IMR-90 (cell line): Measurements from ENCODE around the gene C5orf58. TPM values are rescaled to one million over a fixed set of nuclear protein-coding genes. Genes with fewer than 3 reads are reported as not detected.

Source experiments
- ATAC-seq: fragments of 200-7000 bp; cut with Tn5 transposase; 2 replicates; pipeline ENCODE4 v1.9.1; 2020; ENCODE audit warnings: low read depth, mild to moderate bottlenecking, moderate library complexity
- BruUV-seq: library from RNA; stranded (reverse); fragments of 400-500 nt; replicated peaks from 2 replicates; lab custom pipeline; 2021; lab: Mats Ljungman, UMichigan
- CTCF ChIA-PET: fragments of 300-600 bp; formaldehyde crosslinking; extraction: SDS; loops from one replicate; lab custom pipeline; 2021; ENCODE audit warnings: antibody characterized with exemption; lab: Yijun Ruan, JAX
- POLR2A ChIA-PET: fragments of 300-600 bp; sonication (Branson Sonifier 250); formaldehyde crosslinking; loops from one replicate; lab custom pipeline; 2022; ENCODE audit warnings: antibody characterized with exemption; ENCODE audit not compliant: unreplicated experiment; lab: Charles Lee
- DNase-seq: peaks from one replicate; pipeline ENCODE4 v3.0.0; 2013
- H2AFZ ChIP-seq: replicated peaks from 2 replicates; pipeline ENCODE3; 2013; ENCODE audit warnings: low read length, mild to moderate bottlenecking; ENCODE audit not compliant: poor library complexity
- H2AK5ac ChIP-seq: 2 replicates; pipeline ENCODE4 v1.6.1; 2013; ENCODE audit warnings: low read depth, low read length, inconsistent platforms
- H2AK9ac ChIP-seq: replicated peaks from 2 replicates; pipeline ENCODE3; 2013; ENCODE audit warnings: mild to moderate bottlenecking, low read depth, low read length, moderate library complexity; ENCODE audit not compliant: poor library complexity
- H2BK120ac ChIP-seq: 2 replicates; pipeline ENCODE4 v1.6.1; 2013; ENCODE audit warnings: low read depth, low read length, inconsistent platforms
- H2BK15ac ChIP-seq: 3 replicates; pipeline ENCODE4 v1.6.1; 2013; ENCODE audit warnings: low read depth, low read length, inconsistent platforms
- H2BK20ac ChIP-seq: 2 replicates; pipeline ENCODE4 v1.6.1; 2013; ENCODE audit warnings: low read depth, mild to moderate bottlenecking, inconsistent platforms, low read length, moderate library complexity
- H2BK5ac ChIP-seq: 2 replicates; pipeline ENCODE4 v1.6.1; 2013; ENCODE audit warnings: mild to moderate bottlenecking, low read depth, low read length, inconsistent platforms; ENCODE audit not compliant: poor library complexity, severe bottlenecking
- H3K14ac ChIP-seq: replicated peaks from 2 replicates; pipeline ENCODE4 v1.6.1; 2013; ENCODE audit warnings: low read depth, low read length, inconsistent platforms
- H3K18ac ChIP-seq: 2 replicates; pipeline ENCODE4 v1.6.1; 2013; ENCODE audit warnings: low read depth, low read length, control low read depth
- H3K23ac ChIP-seq: 2 replicates; pipeline ENCODE4 v1.6.1; 2013; ENCODE audit warnings: low read depth, low read length, inconsistent platforms
- H3K27ac ChIP-seq: 2 replicates; pipeline ENCODE4 v1.5.1; 2013; ENCODE audit warnings: mild to moderate bottlenecking, control low read depth, low read length; ENCODE audit not compliant: insufficient read depth
- H3K27me3 ChIP-seq: 2 replicates; pipeline ENCODE4 v1.6.1; 2013; ENCODE audit warnings: low read length; ENCODE audit not compliant: control insufficient read depth, insufficient read depth
- H3K36me3 ChIP-seq: 2 replicates; pipeline ENCODE4 v1.6.1; 2013; ENCODE audit warnings: low read length, mixed read lengths; ENCODE audit not compliant: control insufficient read depth, insufficient read depth
- H3K4ac ChIP-seq: 2 replicates; pipeline ENCODE4 v1.6.1; 2013; ENCODE audit warnings: low read depth, low read length, inconsistent platforms
- H3K4me1 ChIP-seq: 2 replicates; pipeline ENCODE4 v1.6.1; 2013; ENCODE audit warnings: low read length, mixed read lengths; ENCODE audit not compliant: control insufficient read depth, insufficient read depth
- H3K4me2 ChIP-seq: 2 replicates; pipeline ENCODE4 v1.6.1; 2013; ENCODE audit warnings: low read depth, mild to moderate bottlenecking, control low read depth, low read length, moderate library complexity
- H3K4me3 ChIP-seq: 2 replicates; pipeline ENCODE4 v1.5.1; 2013; ENCODE audit warnings: low read depth, mild to moderate bottlenecking, control low read depth, low read length, moderate library complexity; ENCODE audit not compliant: insufficient read depth
- H3K56ac ChIP-seq: 2 replicates; pipeline ENCODE4 v1.6.1; 2013; ENCODE audit warnings: low read length, inconsistent platforms; ENCODE audit not compliant: insufficient read depth; ENCODE audit errors: extremely low read depth
- H3K79me1 ChIP-seq, 2 experiments: 2 replicates each; pipeline ENCODE4 v1.6.1; 2013; ENCODE audit warnings: low read length in 2 of 2, inconsistent platforms in 1 of 2, low read depth in 1 of 2
- H3K9ac ChIP-seq: 2 replicates; pipeline ENCODE4 v1.6.1; 2013; ENCODE audit warnings: low read depth, low read length, control low read depth
- H3K9me1 ChIP-seq: 2 replicates; pipeline ENCODE4 v1.6.1; 2013; ENCODE audit warnings: low read length, inconsistent platforms; ENCODE audit not compliant: insufficient read depth
- H3K9me3 ChIP-seq: 2 replicates; pipeline ENCODE4 v1.6.1; 2013; ENCODE audit warnings: low read length; ENCODE audit not compliant: control insufficient read depth, insufficient read depth
- H4K20me1 ChIP-seq: 2 replicates; pipeline ENCODE4 v1.6.1; 2013; ENCODE audit warnings: low read length, inconsistent platforms; ENCODE audit not compliant: insufficient read depth
- H4K5ac ChIP-seq: 2 replicates; pipeline ENCODE4 v1.6.1; 2013; ENCODE audit warnings: mild to moderate bottlenecking, low read depth, low read length, control low read depth
- H4K8ac ChIP-seq, 2 experiments: 2 replicates each; pipeline ENCODE4 v1.6.1; 2013; ENCODE audit warnings: low read depth in 2 of 2, low read length in 2 of 2, control low read depth in 1 of 2, inconsistent platforms in 1 of 2
- H4K91ac ChIP-seq: 2 replicates; pipeline ENCODE4 v1.6.1; 2013; ENCODE audit warnings: low read depth, low read length, inconsistent platforms; ENCODE audit not compliant: insufficient read depth
- FOS ChIP-seq: fragments of 150-350 bp; IDR thresholded peaks from 2 replicates; pipeline ENCODE4 v1.6.1; 2016; ENCODE audit warnings: low read depth, low read length
- MXI1 ChIP-seq: IDR thresholded peaks from 2 replicates; pipeline ENCODE4 v1.6.1; 2012; ENCODE audit warnings: low read depth, mild to moderate bottlenecking, low read length, moderate library complexity, borderline replicate concordance
- RCOR1 ChIP-seq: IDR thresholded peaks from 2 replicates; pipeline ENCODE4 v1.6.1; 2012; ENCODE audit warnings: mild to moderate bottlenecking, low read length, improper control_type of control experiment; ENCODE audit not compliant: insufficient replicate concordance
- RFX5 ChIP-seq: IDR thresholded peaks from 2 replicates; pipeline ENCODE4 v1.8.0; 2012; ENCODE audit warnings: low read depth, mild to moderate bottlenecking, low read length, moderate library complexity
- SMC3 ChIP-seq: fragments of 150-350 bp; IDR thresholded peaks from 2 replicates; pipeline ENCODE4 v1.6.1; 2016; ENCODE audit warnings: low read depth, mild to moderate bottlenecking, antibody characterized with exemption, low read length, moderate library complexity
- dilution Hi-C: fragments of 300-500 bp; cut with HindIII; formaldehyde crosslinking; loops from one replicate; pipeline ENCODE4 v1.14.3; 2018; ENCODE audit warnings: low sequenced_read_pairs; ENCODE audit not compliant: unreplicated experiment
- in situ Hi-C: fragments of 300-500 bp; cut with MboI; formaldehyde crosslinking; loops from 3 replicates; pipeline ENCODE4 v1.14.3; 2019; ENCODE audit warnings: low sequenced_read_pairs, inconsistent platforms, mixed read lengths
- intact Hi-C: fragments of 100-400 bp; cut with micrococcal nuclease; formaldehyde crosslinking; loops from 2 replicates; pipeline ENCODE4 v1.10.0; 2022
- polyA plus RNA-seq, 3 experiments: library from polyadenylated mRNA; depleted of rRNA; stranded (reverse); fragments of >200 nt; gene quantifications; 2 replicates each; pipeline ENCODE4 v1.2.3, GENCODE V29; 2012; ENCODE audit warnings: low replicate concordance in 1 of 3
- total RNA-seq: library from RNA; depleted of rRNA; stranded (reverse); fragments of >200 nt; gene quantifications from 2 replicates; pipeline ENCODE4 v1.2.3, GENCODE V29; 2012

The C5orf58 gene
- total and polyA plus RNA-seq, 2 of the 4 experiments (the other 2 are of a cell fraction): not detected

GRCh38 chr5:170285181-170285580, 52.4 kb downstream of the C5orf58 start:
- Histone ChIP-seq H3K23ac (no peak overlapping the region), H2BK120ac (no peak overlapping the region), H3K4me1 (no peaks in the 10 kb centered on the region), H3K14ac (no peak overlapping the region), H3K9me3 (no peaks in the 10 kb centered on the region), H3K4me2 (no peak overlapping the region), H3K79me1 (no peaks in the 10 kb centered on the region), H2BK5ac (no peak overlapping the region), H4K5ac (no peak overlapping the region), H3K4me3 (no peak overlapping the region), H2BK20ac (no peak overlapping the region), H4K20me1 (no peaks in the 10 kb centered on the region), H3K18ac (no peak overlapping the region), H3K36me3 (no peaks in the 10 kb centered on the region), H3K9me1 (no peaks in the 10 kb centered on the region), H2AK5ac (no peak overlapping the region), H3K27ac (no peak overlapping the region), H3K9ac (no peak overlapping the region), H3K27me3 (no peaks in the 10 kb centered on the region), H3K4ac (no peak overlapping the region), H2AFZ (no peak overlapping the region), H4K8ac (no peak overlapping the region), H3K56ac (no peak overlapping the region), H4K91ac (no peak overlapping the region), H2BK15ac (no peak overlapping the region), H2AK9ac (no peak overlapping the region)
- in situ Hi-C loops: no loop called here
- dilution Hi-C loops: no loop called here
- intact Hi-C loops: no loop called here
- DNase-seq: no peak
- CTCF ChIA-PET: no interaction called here
- POLR2A ChIA-PET: no interaction called here
- BruUV-seq: no TSS peak
- TF ChIP-seq SMC3: no peak
- no peak for TF ChIP-seq RCOR1
- TF ChIP-seq RFX5: no peak
- no peak for TF ChIP-seq MXI1
- no peak for TF ChIP-seq FOS
- ATAC-seq: no peak
